Measurements from ENCODE around the gene MAPK9.

MAPK9 gene

GRCh38 chr5:180281706-180282105 is 10.2 kb downstream of the MAPK9 start:
- in situ Hi-C loops (cut with HindIII; ENCODE audit: low sequenced_read_pairs): no loop called here
- no peak for DNase-seq (ENCODE audit: low read depth, low spot score)
- H3K4me3 ChIP-seq (ENCODE audit: low read depth, low read length): no peak overlapping the region
- no peak for TF ChIP-seq CTCF (IDR thresholded peaks at IDR 0.05; ENCODE audit: low read depth, low read length)

- no peak for DNase-seq (ENCODE audit: low read depth, low spot score)
- in situ Hi-C loops (cut with HindIII; ENCODE audit: low sequenced_read_pairs): no loop called here
- H3K4me3 ChIP-seq (ENCODE audit: low read depth, low read length): no peak overlapping the region
- no peak for TF ChIP-seq CTCF (IDR thresholded peaks at IDR 0.05; ENCODE audit: low read depth, low read length)
Measured at GRCh38 chr5:180274695-180275094, 17.2 kb downstream of the MAPK9 start.

- DNase-seq (ENCODE audit: low read depth, low spot score): no peak
- H3K4me3 ChIP-seq (ENCODE audit: low read depth, low read length): no peak overlapping the region
- TF ChIP-seq CTCF (IDR thresholded peaks at IDR 0.05; ENCODE audit: low read depth, low read length): no peak
- in situ Hi-C loops (cut with HindIII; ENCODE audit: low sequenced_read_pairs): no loop called here
Measured at GRCh38 chr5:180271221-180271620, 20.7 kb downstream of the MAPK9 start.

GRCh38 chr5:180259260-180259611 is 32.6 kb downstream of the MAPK9 start:
- DNase-seq (ENCODE audit: low read depth, low spot score): no peak
- no peak for TF ChIP-seq CTCF (IDR thresholded peaks at IDR 0.05; ENCODE audit: low read depth, low read length)
- in situ Hi-C loops (cut with HindIII; ENCODE audit: low sequenced_read_pairs): no loop called here
- no peak overlapping the region for H3K4me3 ChIP-seq (ENCODE audit: low read depth, low read length)

- in situ Hi-C loops (cut with HindIII; ENCODE audit: low sequenced_read_pairs): no loop called here
- TF ChIP-seq CTCF (IDR thresholded peaks at IDR 0.05; ENCODE audit: low read depth, low read length): no peak
Measured at GRCh38 chr5:180253036-180253824, 38.7 kb downstream of the MAPK9 start.

GRCh38 chr5:180251887-180252286 is 40.0 kb downstream of the MAPK9 start:
- in situ Hi-C loops (cut with HindIII; ENCODE audit: low sequenced_read_pairs): no loop called here
- no peak for DNase-seq (ENCODE audit: low read depth, low spot score)
- no peak for TF ChIP-seq CTCF (IDR thresholded peaks at IDR 0.05; ENCODE audit: low read depth, low read length)
- H3K4me3 ChIP-seq (ENCODE audit: low read depth, low read length): no peak overlapping the region

More at GRCh38 chr5:180253036-180253824, 38.7 kb downstream of the MAPK9 start:
- no peak overlapping the region for H3K4me3 ChIP-seq (ENCODE audit: low read depth, low read length)
- no peak for DNase-seq (ENCODE audit: low read depth, low spot score)

All from astrocyte of the spinal cord (primary cell).